GM19324 (cell line): ENCODE results near the gene MGAT4B.

ENCODE experiments used
- ATAC-seq: cut with Tn5 transposase; IDR thresholded peaks from one replicate; pipeline ENCODE4 v1.9.1; 2021; ENCODE audit warnings: mild to moderate bottlenecking, moderate library complexity; ENCODE audit not compliant: unreplicated experiment, low FRiP score

The MGAT4B gene

GRCh38 chr5:179827680-179828079 lies 21.0 kb upstream of the MGAT4B start:
- ATAC-seq = no peak

GRCh38 chr5:179825655-179826182 lies 19.1 kb upstream of the MGAT4B start:
- ATAC-seq = no peak

GRCh38 chr5:179824745-179825112 lies 18.1 kb upstream of the MGAT4B start:
- no peak for ATAC-seq

- no peak for ATAC-seq
These were observed 17.5 kb upstream of the MGAT4B start for GRCh38 chr5:179823937-179824744.

DNA sequence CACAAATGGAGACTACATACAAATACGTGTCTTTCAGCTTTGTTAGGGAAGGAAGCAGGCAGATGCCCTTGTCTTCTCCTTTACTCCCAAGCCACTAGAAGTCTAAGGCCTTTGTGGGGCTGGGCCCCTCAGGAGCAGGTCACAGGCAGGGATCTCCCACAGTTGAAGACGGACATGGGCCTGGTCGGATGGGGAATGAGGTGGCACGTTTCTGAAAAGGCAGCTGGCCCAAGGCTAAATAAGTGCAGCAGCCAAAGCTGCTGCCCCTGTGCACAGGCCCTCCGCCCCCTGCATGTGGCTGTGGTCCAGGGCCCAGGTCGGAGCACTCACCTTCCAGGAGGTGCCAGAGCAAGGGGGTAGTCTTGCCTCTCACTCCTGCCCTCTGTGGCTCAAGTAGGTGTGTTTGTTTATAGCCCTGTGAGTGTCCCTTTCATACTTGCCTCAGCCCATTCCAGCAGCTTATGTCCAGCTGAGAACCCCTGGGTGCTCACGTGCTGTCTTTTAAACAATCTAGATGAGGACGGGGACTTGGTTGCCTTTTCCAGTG lies 15.9 kb upstream of the MGAT4B start:
- ATAC-seq = no peak

- ATAC-seq = no peak
These were observed 15.4 kb upstream of the MGAT4B start for GRCh38 chr5:179822059-179822432.

GRCh38 chr5:179821298-179822058 lies 14.8 kb upstream of the MGAT4B start:
- peak; percentile 48 for ATAC-seq

- peak; percentile 55 for ATAC-seq
These were observed 14.0 kb upstream of the MGAT4B start, which contains the start of gene SQSTM1 for GRCh38 chr5:179820483-179821297. TSS of gene SQSTM1 (plus strand) at chr5:179820905. CDS start at chr5:179820937, 32 bp downstream.

DNA sequence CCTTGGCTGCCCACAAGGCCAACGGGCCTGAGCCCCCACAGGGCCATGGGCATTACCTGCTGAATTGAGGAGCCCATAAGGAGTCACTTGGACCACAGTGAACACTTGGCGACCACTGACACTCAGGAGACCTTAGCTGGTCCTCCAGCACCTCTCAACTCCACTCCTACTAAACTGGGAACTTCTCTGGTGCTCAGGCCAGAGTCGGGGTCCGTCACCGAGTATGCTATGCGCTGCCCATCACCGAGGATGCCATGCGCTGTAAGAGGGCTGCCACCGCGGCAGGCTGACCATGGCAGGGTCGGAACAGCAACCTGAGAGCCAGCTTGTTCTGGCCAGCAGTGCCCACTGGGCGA lies 13.4 kb upstream of the MGAT4B start:
- no peak for ATAC-seq

- no peak for ATAC-seq
These were observed 12.8 kb upstream of the MGAT4B start for GRCh38 chr5:179819296-179820126.

DNA sequence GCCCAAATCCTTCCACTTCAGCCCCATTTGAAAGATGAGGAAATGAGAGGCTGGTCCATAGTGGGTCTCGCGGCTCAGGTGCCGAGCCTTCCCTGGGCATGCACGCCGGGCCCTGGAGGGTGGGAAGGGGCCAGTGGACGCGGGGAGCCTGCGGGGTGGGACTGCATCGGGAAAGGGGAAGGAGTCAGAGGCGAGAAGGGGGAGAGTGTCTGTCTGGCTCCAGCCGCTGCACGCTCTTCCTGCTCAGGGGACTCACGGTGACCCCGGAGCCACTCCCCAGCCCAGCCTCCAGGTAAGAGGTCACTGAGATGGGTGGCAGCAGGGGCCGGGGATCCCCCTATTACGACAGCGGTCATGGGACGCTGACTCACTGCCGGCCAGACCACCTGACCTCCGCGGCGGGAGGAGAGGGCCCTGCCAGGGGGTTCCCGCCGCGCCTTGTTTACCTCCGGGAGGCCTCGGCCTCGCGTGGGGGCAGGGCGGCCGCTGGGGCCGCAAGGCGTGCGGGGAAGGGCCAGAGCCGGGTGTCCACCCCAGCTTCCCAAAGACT lies 12.2 kb upstream of the MGAT4B start:
- peak; percentile 69 for ATAC-seq

DNA sequence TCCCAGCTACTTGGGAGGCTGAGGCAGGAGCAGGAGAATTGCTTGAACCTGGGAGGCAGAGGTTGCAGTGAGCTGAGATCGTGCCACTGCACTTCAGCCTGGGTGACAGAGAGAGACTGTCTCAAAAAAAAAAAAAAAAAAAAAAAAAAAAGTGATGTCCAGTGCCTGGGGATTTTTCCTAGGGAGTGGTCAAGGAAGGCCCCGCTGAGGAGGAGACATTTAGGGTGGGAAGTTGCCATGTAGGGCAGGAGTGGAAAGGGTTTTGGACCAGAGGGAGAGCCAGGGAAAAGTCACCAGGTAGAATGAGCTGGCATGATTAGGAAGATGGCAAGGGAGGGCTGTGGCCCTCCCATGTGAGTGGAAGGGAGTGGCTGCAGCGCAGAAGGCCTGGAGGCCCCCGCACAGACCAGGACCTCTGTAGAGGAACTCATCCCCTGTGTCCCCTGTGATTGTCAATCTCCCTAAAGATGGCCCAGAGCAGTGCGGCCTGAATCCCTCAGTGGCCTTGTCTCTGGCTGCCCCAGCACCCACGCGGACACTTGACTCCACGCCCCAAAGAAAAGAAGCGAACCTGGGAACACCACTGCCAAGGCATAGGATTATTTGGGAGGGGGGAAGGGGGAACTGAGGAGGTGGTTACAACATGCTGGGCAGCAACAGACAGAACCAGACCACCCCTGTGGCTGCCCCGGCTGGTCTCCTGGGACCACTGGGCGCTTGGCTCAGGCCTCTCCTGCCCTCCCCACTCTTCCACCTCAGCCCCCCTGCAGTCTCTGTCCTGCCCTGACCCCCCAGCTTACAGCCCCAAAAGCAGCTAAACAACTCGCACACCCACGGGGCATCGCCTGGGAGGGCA lies 11.5 kb upstream of the MGAT4B start:
- ATAC-seq = no peak

GRCh38 chr5:179817470-179817840 lies 10.8 kb upstream of the MGAT4B start:
- ATAC-seq = no peak

- no peak for ATAC-seq
These were observed 10.3 kb upstream of the MGAT4B start for GRCh38 chr5:179816796-179817469.

GRCh38 chr5:179816401-179816795 lies 9.7 kb upstream of the MGAT4B start:
- no peak for ATAC-seq

- no peak for ATAC-seq
These were observed 9.0 kb upstream of the MGAT4B start for GRCh38 chr5:179815491-179816249.

GRCh38 chr5:179814090-179814489 lies 7.4 kb upstream of the MGAT4B start:
- ATAC-seq = no peak
